DND-41 (cell line): ENCODE measurements around the gene PTGR1.

ENCODE experiments used
- EZH2 ChIP-seq: IDR thresholded peaks from 3 replicates; pipeline ENCODE4 v1.6.1; 2012; ENCODE audit warnings: borderline replicate concordance, low read depth, mild to moderate bottlenecking, moderate library complexity, low read length, inconsistent platforms; ENCODE audit not compliant: severe bottlenecking
- TF ChIP-seq, protein P1 (sequence below): IDR thresholded peaks from 2 replicates; pipeline ENCODE4 v1.5.1; 2012; ENCODE audit warnings: borderline replicate concordance, low read length, moderate library complexity, mild to moderate bottlenecking; ENCODE audit not compliant: poor library complexity, severe bottlenecking; ENCODE audit errors: extremely low read depth

DNA sequence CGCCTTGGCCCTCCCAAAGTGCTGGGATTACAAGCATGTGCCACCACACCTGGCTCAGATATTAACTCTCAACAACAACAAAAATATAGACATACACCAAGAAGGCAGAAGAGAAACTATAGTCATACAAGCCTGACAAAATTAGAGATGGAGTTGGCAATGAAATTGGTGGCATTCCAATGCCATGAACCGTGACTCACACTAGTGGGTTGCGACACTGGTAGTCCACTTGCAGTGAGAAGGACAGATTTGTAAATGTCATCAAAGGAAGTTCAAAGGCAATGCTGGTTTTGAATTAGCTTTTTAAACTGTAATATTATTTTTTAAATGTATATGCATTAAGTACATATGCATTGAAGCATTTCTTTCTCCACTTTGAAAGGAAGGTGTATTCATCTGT, 23.2 kb upstream of the PTGR1 start:
- TF ChIP-seq, protein P1, sequence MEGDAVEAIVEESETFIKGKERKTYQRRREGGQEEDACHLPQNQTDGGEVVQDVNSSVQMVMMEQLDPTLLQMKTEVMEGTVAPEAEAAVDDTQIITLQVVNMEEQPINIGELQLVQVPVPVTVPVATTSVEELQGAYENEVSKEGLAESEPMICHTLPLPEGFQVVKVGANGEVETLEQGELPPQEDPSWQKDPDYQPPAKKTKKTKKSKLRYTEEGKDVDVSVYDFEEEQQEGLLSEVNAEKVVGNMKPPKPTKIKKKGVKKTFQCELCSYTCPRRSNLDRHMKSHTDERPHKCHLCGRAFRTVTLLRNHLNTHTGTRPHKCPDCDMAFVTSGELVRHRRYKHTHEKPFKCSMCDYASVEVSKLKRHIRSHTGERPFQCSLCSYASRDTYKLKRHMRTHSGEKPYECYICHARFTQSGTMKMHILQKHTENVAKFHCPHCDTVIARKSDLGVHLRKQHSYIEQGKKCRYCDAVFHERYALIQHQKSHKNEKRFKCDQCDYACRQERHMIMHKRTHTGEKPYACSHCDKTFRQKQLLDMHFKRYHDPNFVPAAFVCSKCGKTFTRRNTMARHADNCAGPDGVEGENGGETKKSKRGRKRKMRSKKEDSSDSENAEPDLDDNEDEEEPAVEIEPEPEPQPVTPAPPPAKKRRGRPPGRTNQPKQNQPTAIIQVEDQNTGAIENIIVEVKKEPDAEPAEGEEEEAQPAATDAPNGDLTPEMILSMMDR = no peak
- no peak for TF ChIP-seq EZH2
